K562 (cell line): ENCODE measurements around the gene HDAC7.

ENCODE experiments used
- EP300 ChIP-seq: IDR thresholded peaks from 2 replicates; pipeline ENCODE4 v1.6.1; 2012; ENCODE audit warnings: low read length, improper control_type of control experiment
- POLR2A ChIP-seq: fragments of 450-650 bp; conservative IDR thresholded peaks from 2 replicates; pipeline ENCODE4 v1.6.1; 2016
- POLR2AphosphoS5 ChIP-seq: IDR thresholded peaks from 2 replicates; pipeline ENCODE4 v1.6.1; 2011; ENCODE audit warnings: mild to moderate bottlenecking, low read depth, low read length, moderate library complexity; ENCODE audit not compliant: control insufficient read depth, insufficient read depth
- SP2 ChIP-seq: IDR thresholded peaks from 2 replicates; pipeline ENCODE4 v1.6.1; 2011; ENCODE audit warnings: mild to moderate bottlenecking, low read depth, low read length, moderate library complexity; ENCODE audit not compliant: poor library complexity, severe bottlenecking; ENCODE audit errors: extremely low read depth
- ZNF217 ChIP-seq: sonication (generic); formaldehyde crosslinking; IDR thresholded peaks from 2 replicates; pipeline ENCODE4 v1.8.0; 2022; ENCODE audit warnings: mild to moderate bottlenecking, missing genetic modification reagents
- ZNF766 ChIP-seq: fragments of 200-800 bp; sonication (Bioruptor generic); conservative IDR thresholded peaks from 2 replicates; pipeline ENCODE4 v1.6.1; 2016; ENCODE audit warnings: missing genetic modification characterization, missing compliant biosample characterization
- TF ChIP-seq, protein P1 (sequence below): sonication (generic); formaldehyde crosslinking; IDR thresholded peaks from 2 replicates; pipeline ENCODE4 v1.8.1; 2023; ENCODE audit warnings: mild to moderate bottlenecking, missing genetic modification reagents
- TF ChIP-seq, protein P2 (sequence below), 3 experiments: IDR thresholded peaks in 2 of 3; conservative IDR thresholded peaks in 1 of 3; 2 replicates each; pipeline ENCODE4 v1.5.1; 2011 to 2012; ENCODE audit warnings: low read length in 3 of 3, mild to moderate bottlenecking in 3 of 3, control low read depth in 2 of 3, improper control_type of control experiment in 1 of 3, inconsistent platforms in 1 of 3, low read depth in 1 of 3, mixed read lengths in 1 of 3, moderate library complexity in 1 of 3; ENCODE audit not compliant: insufficient read depth in 2 of 3

DNA sequence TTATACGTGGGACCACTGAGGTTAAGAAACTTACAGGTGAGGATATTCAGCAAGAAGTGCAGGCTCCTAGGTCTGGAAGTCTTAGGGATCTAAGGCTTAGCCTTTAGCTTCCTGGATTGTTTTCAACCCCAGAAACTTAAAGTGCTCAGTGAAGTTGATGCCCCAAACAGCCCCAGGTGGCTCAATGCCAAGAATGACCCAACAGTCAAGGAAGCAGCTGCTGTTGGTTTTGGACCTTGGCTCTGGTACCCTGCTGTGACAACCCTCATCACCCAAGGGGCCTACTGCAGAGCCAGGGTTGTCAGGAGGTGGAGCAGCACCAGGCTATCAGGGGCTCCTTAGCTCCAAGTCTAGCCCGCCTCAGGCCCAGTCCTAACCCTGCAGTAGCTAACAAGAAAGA lies 48.3 kb upstream of the HDAC7 start:
- TF ChIP-seq POLR2A (no peak), ZNF217 (CRISPR knock-in tag) (no peak), ZNF766 (CRISPR knock-in tag) (no peak), POLR2AphosphoS5 (no peak), EP300 (no peak), SP2 (no peak)
- TF ChIP-seq, protein P1, sequence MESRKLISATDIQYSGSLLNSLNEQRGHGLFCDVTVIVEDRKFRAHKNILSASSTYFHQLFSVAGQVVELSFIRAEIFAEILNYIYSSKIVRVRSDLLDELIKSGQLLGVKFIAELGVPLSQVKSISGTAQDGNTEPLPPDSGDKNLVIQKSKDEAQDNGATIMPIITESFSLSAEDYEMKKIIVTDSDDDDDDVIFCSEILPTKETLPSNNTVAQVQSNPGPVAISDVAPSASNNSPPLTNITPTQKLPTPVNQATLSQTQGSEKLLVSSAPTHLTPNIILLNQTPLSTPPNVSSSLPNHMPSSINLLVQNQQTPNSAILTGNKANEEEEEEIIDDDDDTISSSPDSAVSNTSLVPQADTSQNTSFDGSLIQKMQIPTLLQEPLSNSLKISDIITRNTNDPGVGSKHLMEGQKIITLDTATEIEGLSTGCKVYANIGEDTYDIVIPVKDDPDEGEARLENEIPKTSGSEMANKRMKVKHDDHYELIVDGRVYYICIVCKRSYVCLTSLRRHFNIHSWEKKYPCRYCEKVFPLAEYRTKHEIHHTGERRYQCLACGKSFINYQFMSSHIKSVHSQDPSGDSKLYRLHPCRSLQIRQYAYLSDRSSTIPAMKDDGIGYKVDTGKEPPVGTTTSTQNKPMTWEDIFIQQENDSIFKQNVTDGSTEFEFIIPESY (CRISPR knock-in tag), result no peak
- TF ChIP-seq, protein P2, sequence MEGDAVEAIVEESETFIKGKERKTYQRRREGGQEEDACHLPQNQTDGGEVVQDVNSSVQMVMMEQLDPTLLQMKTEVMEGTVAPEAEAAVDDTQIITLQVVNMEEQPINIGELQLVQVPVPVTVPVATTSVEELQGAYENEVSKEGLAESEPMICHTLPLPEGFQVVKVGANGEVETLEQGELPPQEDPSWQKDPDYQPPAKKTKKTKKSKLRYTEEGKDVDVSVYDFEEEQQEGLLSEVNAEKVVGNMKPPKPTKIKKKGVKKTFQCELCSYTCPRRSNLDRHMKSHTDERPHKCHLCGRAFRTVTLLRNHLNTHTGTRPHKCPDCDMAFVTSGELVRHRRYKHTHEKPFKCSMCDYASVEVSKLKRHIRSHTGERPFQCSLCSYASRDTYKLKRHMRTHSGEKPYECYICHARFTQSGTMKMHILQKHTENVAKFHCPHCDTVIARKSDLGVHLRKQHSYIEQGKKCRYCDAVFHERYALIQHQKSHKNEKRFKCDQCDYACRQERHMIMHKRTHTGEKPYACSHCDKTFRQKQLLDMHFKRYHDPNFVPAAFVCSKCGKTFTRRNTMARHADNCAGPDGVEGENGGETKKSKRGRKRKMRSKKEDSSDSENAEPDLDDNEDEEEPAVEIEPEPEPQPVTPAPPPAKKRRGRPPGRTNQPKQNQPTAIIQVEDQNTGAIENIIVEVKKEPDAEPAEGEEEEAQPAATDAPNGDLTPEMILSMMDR (IDR thresholded peaks at IDR 0.05 in 2 of 3, conservative IDR thresholded peaks at IDR 0.05 in 1 of 3; ENCODE audit: insufficient read depth in 2 of 3, low read depth in 1 of 3, low read length in 3 of 3), result no peak
